ENCODE data around the gene KITLG. TPM values are rescaled to one million over a fixed set of nuclear protein-coding genes. Genes with fewer than 3 reads are reported as not detected.

The KITLG gene
- total RNA-seq, 1 donor from 2014 or later = 21.7 TPM

GRCh38 chr12:88604646-88605045, 24.4 kb upstream of the KITLG start:
- H3K9me3 Mint-ChIP-seq (ENCODE audit: unreplicated experiment) = peaks cover 16% of the 10 kb centered on the region
- peaks cover 2% of the 10 kb centered on the region for H3K27me3 Mint-ChIP-seq (ENCODE audit: low read depth, unreplicated experiment)
- no peaks in the 10 kb centered on the region for H3K4me1 ChIP-seq (ENCODE audit: insufficient read depth, low read length)
- H3K4me3 ChIP-seq (ENCODE audit: insufficient read depth, low read depth, low read length) = no peak overlapping the region
- TF ChIP-seq EZH2 (IDR thresholded peaks at IDR 0.05; ENCODE audit: insufficient read depth, low read length) = no peak
- TF ChIP-seq CTCF (IDR thresholded peaks at IDR 0.05; ENCODE audit: insufficient read depth, low read depth, low read length) = no peak
- FAIRE-seq (no peak), DNase-seq (ENCODE audit: low read depth) (no peak)
- H2AFZ ChIP-seq (ENCODE audit: low read depth, low read length) = no peak overlapping the region
- H3K27me3 ChIP-seq (ENCODE audit: insufficient read depth, low read length) = no peaks in the 10 kb centered on the region
- H3K4me3 Mint-ChIP-seq (ENCODE audit: unreplicated experiment) = no peak overlapping the region
- H3K9me3 ChIP-seq (ENCODE audit: insufficient read depth, low read depth, low read length) = no peaks in the 10 kb centered on the region
- no peak overlapping the region for H3K27ac Mint-ChIP-seq (ENCODE audit: unreplicated experiment)
- peaks cover 6% of the 10 kb centered on the region for H3K4me1 Mint-ChIP-seq (ENCODE audit: low read depth, unreplicated experiment)
- no peak overlapping the region for H3K4me2 ChIP-seq (ENCODE audit: low read length)
- H3K36me3 Mint-ChIP-seq (ENCODE audit: low read depth, unreplicated experiment) = no peaks in the 10 kb centered on the region
- H3K79me2 ChIP-seq (ENCODE audit: insufficient read depth, low read length) = no peaks in the 10 kb centered on the region
- H3K9ac ChIP-seq (ENCODE audit: low read length) = no peak overlapping the region
- H3K27ac ChIP-seq (ENCODE audit: low read depth, low read length) = no peak overlapping the region
- no peaks in the 10 kb centered on the region for H3K36me3 ChIP-seq (ENCODE audit: insufficient read depth, low read length)
- H4K20me1 ChIP-seq (ENCODE audit: insufficient read depth, low read length) = no peaks in the 10 kb centered on the region

GRCh38 chr12:88600272-88600671, 20.0 kb upstream of the KITLG start:
- H3K27ac Mint-ChIP-seq (ENCODE audit: unreplicated experiment) = no peak overlapping the region

More at GRCh38 chr12:88600272-88600671, 20.0 kb upstream of the KITLG start:
- FAIRE-seq (peak; percentile 96), DNase-seq (ENCODE audit: low read depth) (peak; percentile 89)
- Mint-ChIP-seq H3K36me3 (ENCODE audit: low read depth, unreplicated experiment) (no peaks in the 10 kb centered on the region), H3K27me3 (ENCODE audit: low read depth, unreplicated experiment) (no peaks in the 10 kb centered on the region), H3K4me3 (ENCODE audit: unreplicated experiment) (no peak overlapping the region), H3K9me3 (ENCODE audit: unreplicated experiment) (peaks cover 1% of the 10 kb centered on the region), H3K4me1 (ENCODE audit: low read depth, unreplicated experiment) (peaks cover 6% of the 10 kb centered on the region)
- no peaks in the 10 kb centered on the region for H3K36me3 ChIP-seq (ENCODE audit: insufficient read depth, low read length)
- no peaks in the 10 kb centered on the region for H3K27me3 ChIP-seq (ENCODE audit: insufficient read depth, low read length)
- TF ChIP-seq EZH2 (IDR thresholded peaks at IDR 0.05; ENCODE audit: insufficient read depth, low read length) (no peak), CTCF (IDR thresholded peaks at IDR 0.05; ENCODE audit: insufficient read depth, low read depth, low read length) (no peak)
- no peak overlapping the region for H3K4me3 ChIP-seq (ENCODE audit: insufficient read depth, low read depth, low read length)
- no peak overlapping the region for H3K9ac ChIP-seq (ENCODE audit: low read length)
- H3K4me1 ChIP-seq (ENCODE audit: insufficient read depth, low read length) = no peaks in the 10 kb centered on the region
- H3K4me2 ChIP-seq (ENCODE audit: low read length) = no peak overlapping the region
- H3K9me3 ChIP-seq (ENCODE audit: insufficient read depth, low read depth, low read length) = no peaks in the 10 kb centered on the region
- no peaks in the 10 kb centered on the region for H3K79me2 ChIP-seq (ENCODE audit: insufficient read depth, low read length)
- no peaks in the 10 kb centered on the region for H4K20me1 ChIP-seq (ENCODE audit: insufficient read depth, low read length)
- peak overlapping the region; percentile 8 for H2AFZ ChIP-seq (ENCODE audit: low read depth, low read length)
- no peak overlapping the region for H3K27ac ChIP-seq (ENCODE audit: low read depth, low read length)

Data from astrocyte (in vitro differentiated cells and primary cell).